ENCODE data around the gene HARS2. TPM values are rescaled to one million over a fixed set of nuclear protein-coding genes. Genes with fewer than 3 reads are reported as not detected.
A peak's percentile ranks its signal among the peaks of the same experiment; 100 is the strongest.
"Not testable (repeated sequence)": the region's sequence is repeated elsewhere in the genome, so short reads cannot be mapped to it uniquely, and the experiment has no call there.

HARS2 gene
- total and polyA plus RNA-seq, 4 donors, result 15.6 to 37.2 (median 21.7) TPM

- Histone ChIP-seq H3K9ac (ENCODE audit: insufficient read depth in 1 of 2, low read length in 2 of 2) (peak within 1 kb of the TSS; percentile 33 to 78), H3K36me3 (ENCODE audit: control insufficient read depth in 4 of 4, insufficient read depth in 4 of 4, low read length in 4 of 4) (peaks cover 31 to 46% (median 33%) of the 10 kb centered on the region in 4 donors), H3K27ac (ENCODE audit: low read depth in 1 of 2, low read length in 1 of 2) (peak within 1 kb of the TSS; percentile 91 to 96), H3K27me3 (ENCODE audit: control insufficient read depth in 3 of 3, insufficient read depth in 3 of 3, low read length in 2 of 3) (no peaks in the 10 kb centered on the region), H3K4me1 (ENCODE audit: control insufficient read depth in 5 of 5, insufficient read depth in 5 of 5, low read length in 5 of 5) (peaks cover 0 to 10% (median 3%) of the 10 kb centered on the region in 5 donors), H3K4me3 (peak within 1 kb of the TSS; percentile 86), H3K9me3 (ENCODE audit: control insufficient read depth in 4 of 4, insufficient read depth in 3 of 4, low read length in 3 of 4) (no peaks in the 10 kb centered on the region)
- ATAC-seq (ENCODE audit: insufficient read depth, low FRiP score) (peak; percentile 97), DNase-seq (peak; percentile 94 to 96 (median 95))
- TF ChIP-seq CTCF (IDR thresholded peaks at IDR 0.05; ENCODE audit: control extremely low read depth, extremely low read depth), result no peak
- WGBS, 2 donors, result 0 to 1% methylated on average over 52 to 54 of the region's 54 CpGs
Observed at GRCh38 chr5:140664359-140665119, 26.7 kb upstream of the HARS2 start, which contains the start of gene WDR55. TSS of gene WDR55 (plus strand) at chr5:140664904. CDS start at chr5:140664913, 9 bp downstream.

- H3K27ac ChIP-seq (ENCODE audit: low read depth in 1 of 2, low read length in 1 of 2); H3K27me3 ChIP-seq (ENCODE audit: control insufficient read depth in 3 of 3, insufficient read depth in 3 of 3, low read length in 2 of 3); ATAC-seq (ENCODE audit: insufficient read depth, low FRiP score); H3K9me3 ChIP-seq (ENCODE audit: control insufficient read depth in 4 of 4, insufficient read depth in 3 of 4, low read length in 3 of 4); H3K9ac ChIP-seq (ENCODE audit: insufficient read depth in 1 of 2, low read length in 2 of 2); H3K4me3 ChIP-seq; DNase-seq; H3K4me1 ChIP-seq (ENCODE audit: control insufficient read depth in 5 of 5, insufficient read depth in 5 of 5, low read length in 5 of 5): not testable (repeated sequence)
- WGBS, 2 donors, result 94 to 100% methylated on average over 4 of the region's 4 CpGs
- H3K36me3 ChIP-seq (ENCODE audit: control insufficient read depth in 4 of 4, insufficient read depth in 4 of 4, low read length in 4 of 4), result peaks cover 22 to 65% (median 26%) of the 10 kb centered on the region in 4 donors
Observed at GRCh38 chr5:140671035-140671434, 20.2 kb upstream of the HARS2 start.

- DNase-seq (no peak), ATAC-seq (ENCODE audit: insufficient read depth, low FRiP score) (no peak)
- no peaks in the 10 kb centered on the region for H3K27me3 ChIP-seq (ENCODE audit: control insufficient read depth in 3 of 3, insufficient read depth in 3 of 3, low read length in 2 of 3)
- H3K36me3 ChIP-seq (ENCODE audit: control insufficient read depth in 4 of 4, insufficient read depth in 4 of 4, low read length in 4 of 4), result peaks cover 28 to 68% (median 31%) of the 10 kb centered on the region in 4 donors
- no peak for TF ChIP-seq CTCF (IDR thresholded peaks at IDR 0.05; ENCODE audit: control extremely low read depth, extremely low read depth)
- WGBS, 2 donors, result 93 to 99% methylated on average over 5 to 6 of the region's 7 CpGs
- H3K9ac ChIP-seq (ENCODE audit: insufficient read depth in 1 of 2, low read length in 2 of 2), result no peak overlapping the region
- no peak overlapping the region for H3K4me3 ChIP-seq
- no peak overlapping the region for H3K27ac ChIP-seq (ENCODE audit: low read depth in 1 of 2, low read length in 1 of 2)
- H3K9me3 ChIP-seq (ENCODE audit: control insufficient read depth in 4 of 4, insufficient read depth in 3 of 4, low read length in 3 of 4), result no peaks in the 10 kb centered on the region
- no peaks in the 10 kb centered on the region for H3K4me1 ChIP-seq (ENCODE audit: control insufficient read depth in 5 of 5, insufficient read depth in 5 of 5, low read length in 5 of 5)
Observed at GRCh38 chr5:140671472-140672125, 19.7 kb upstream of the HARS2 start.

All from lung (tissue), 12 donors.